HG02938 (cell line): ENCODE results near the gene RCCD1.
A peak's percentile ranks its signal among the peaks of the same experiment; 100 is the strongest.

ENCODE experiments used
- ATAC-seq: cut with Tn5 transposase; IDR thresholded peaks from one replicate; pipeline ENCODE4 v1.9.1; 2021; ENCODE audit warnings: mild to moderate bottlenecking, moderate library complexity; ENCODE audit not compliant: unreplicated experiment

The RCCD1 gene

DNA sequence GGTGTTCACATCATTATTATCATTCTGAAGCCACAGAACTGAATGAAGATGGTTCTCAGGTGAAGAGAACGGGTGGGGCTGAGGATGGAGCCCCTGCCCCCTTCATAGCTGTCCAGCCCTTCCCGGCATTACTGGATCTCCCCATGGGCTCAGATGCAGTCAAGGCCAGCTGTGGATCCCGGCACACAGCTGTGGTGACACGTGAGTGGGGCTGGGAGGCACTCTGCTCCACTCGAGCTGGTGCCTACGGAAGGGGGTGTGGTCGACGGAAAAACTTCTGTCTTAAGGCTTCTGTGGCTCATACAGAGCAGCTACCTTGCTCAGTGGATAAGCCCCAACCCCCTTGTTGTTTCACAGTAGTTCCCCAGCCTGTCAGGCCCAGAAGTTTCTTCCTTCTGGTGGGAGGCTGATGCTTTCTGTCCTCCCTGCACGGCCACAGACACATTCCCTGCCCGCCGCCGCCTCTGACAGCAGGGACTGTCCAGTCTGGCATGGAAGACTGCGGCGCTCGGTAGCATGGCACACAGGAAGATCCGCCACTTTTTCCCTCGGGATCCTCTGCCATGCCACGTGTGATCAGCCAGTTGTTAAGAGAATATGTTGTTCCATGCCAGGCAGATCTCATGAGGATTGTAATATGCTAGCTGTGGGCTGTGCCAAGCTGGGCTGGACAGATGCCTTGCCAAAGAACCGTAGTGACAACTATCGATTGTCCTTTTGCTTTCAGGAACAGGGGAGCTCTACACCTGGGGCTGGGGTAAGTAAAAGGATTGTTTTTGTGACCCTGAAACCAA is 5.8 kb downstream of the RCCD1 start:
- ATAC-seq, result no peak

GRCh38 chr15:90962021-90962420 is 7.3 kb downstream of the RCCD1 start:
- no peak for ATAC-seq

DNA sequence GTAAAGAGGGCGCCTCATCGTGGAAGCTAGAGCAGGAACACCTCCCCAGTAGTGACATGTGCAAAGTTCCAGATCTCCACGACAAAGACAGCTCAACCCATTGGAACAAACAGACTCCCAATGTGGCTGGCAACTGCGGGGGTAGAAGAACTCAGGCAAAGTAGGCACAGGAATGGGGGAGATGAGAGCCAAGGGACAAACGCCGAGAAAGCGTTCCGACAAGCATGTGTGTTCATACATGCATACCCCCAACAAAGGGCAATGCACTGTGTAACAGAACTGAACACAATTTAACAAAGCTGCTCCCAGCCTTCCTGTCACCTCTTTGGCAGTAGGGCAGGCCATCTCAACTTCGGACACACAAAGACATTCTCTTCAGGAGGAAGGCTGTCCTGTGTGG is 11.6 kb downstream of the RCCD1 start:
- ATAC-seq, result no peak

DNA sequence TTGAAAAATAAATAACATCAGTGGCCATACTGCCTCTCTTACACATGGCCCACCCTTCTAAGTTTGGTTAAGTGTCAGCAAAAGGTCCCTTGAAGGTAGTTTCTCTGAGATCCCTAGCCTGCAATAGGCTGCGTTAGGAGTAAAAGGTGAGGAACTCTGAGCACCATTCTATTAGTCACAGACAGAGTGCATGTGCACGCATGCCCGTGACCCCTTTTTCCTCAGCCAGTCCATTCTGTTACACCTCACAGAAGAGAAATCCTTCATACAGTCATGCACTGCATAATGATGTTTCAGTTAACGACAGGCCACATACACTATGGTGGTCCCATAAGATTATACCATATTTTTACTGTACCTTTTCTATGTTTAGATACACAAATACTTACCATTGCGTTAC is 12.5 kb downstream of the RCCD1 start:
- ATAC-seq, result no peak

DNA sequence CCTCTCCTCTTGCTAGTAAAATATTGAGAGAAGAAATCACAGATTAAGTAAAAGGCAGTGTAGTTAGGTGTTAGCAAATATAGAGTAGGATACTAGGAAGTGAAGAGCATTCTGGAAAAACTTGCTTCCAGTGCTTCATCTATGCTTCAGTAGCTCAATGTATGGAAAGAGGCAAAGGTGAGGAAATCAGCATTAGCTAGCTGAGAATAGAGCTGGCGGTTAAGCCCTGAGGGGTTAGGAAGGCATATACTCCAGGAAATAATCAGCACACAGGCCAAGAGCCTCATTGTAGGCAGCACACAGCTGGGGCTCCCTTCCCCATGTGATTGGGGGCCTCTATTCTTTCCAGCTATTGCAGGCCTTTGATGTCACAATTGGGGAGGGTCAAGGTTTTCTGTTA is 13.8 kb downstream of the RCCD1 start:
- ATAC-seq, result no peak

GRCh38 chr15:90970274-90970673 is 15.6 kb downstream of the RCCD1 start:
- ATAC-seq, result no peak

- ATAC-seq, result no peak
Measured at GRCh38 chr15:90972133-90972532, 17.4 kb downstream of the RCCD1 start.

- ATAC-seq, result no peak
Measured at GRCh38 chr15:90974216-90974615, 19.5 kb downstream of the RCCD1 start.

GRCh38 chr15:90979582-90979981 is 24.9 kb downstream of the RCCD1 start:
- no peak for ATAC-seq

DNA sequence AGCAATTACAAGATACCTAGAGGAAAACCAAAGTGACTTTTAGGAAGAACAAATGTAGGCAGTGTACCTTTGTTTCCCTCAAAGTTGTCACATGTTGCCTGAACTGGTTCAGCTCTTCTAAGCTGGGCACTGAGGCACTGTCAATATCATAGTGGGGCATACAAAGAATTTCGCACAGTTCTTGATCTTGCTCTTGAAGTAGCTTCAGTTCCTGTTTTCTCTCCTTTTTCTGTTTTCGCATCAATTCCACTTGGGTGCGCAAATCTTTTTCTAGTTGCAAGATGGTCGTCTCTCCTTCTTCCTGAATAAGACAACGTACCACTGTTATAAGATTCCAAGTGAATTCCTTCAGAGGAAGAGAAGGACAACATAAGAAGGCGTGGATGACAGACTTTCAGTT is 27.0 kb downstream of the RCCD1 start:
- peak; percentile 80 for ATAC-seq

DNA sequence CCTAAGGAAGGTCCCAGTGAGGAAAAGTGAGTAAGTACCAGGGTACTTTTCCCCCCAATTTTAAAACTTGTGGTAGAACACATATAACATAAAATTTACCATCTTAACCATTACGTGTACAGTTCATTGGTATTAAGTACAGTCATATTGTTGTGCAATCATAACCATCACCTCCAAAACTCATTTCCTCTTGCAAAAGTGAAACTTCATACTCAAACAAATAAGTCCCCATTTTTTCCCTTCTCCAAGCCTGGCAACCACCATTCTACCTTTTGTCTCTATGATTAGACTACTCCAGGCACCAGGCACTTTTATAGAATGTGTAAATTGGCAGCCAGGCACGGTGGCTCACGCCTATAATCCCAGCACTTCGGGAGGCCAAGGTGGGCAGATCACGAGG is 27.5 kb downstream of the RCCD1 start:
- peak; percentile 39 for ATAC-seq

- ATAC-seq, result no peak
Measured at GRCh38 chr15:90986790-90987507, 32.3 kb downstream of the RCCD1 start.

- no peak for ATAC-seq
Measured at GRCh38 chr15:90987561-90988141, 33.0 kb downstream of the RCCD1 start.

- ATAC-seq, result no peak
Measured at GRCh38 chr15:90988296-90988695, 33.6 kb downstream of the RCCD1 start.

- ATAC-seq, result no peak
Measured at GRCh38 chr15:90989040-90989768, 34.5 kb downstream of the RCCD1 start.

GRCh38 chr15:90990446-90990845 is 35.8 kb downstream of the RCCD1 start:
- ATAC-seq, result no peak

- ATAC-seq, result no peak
Measured at GRCh38 chr15:90991587-90992285, 37.1 kb downstream of the RCCD1 start.

GRCh38 chr15:90994059-90994416 is 39.4 kb downstream of the RCCD1 start:
- peak; percentile 9 for ATAC-seq

DNA sequence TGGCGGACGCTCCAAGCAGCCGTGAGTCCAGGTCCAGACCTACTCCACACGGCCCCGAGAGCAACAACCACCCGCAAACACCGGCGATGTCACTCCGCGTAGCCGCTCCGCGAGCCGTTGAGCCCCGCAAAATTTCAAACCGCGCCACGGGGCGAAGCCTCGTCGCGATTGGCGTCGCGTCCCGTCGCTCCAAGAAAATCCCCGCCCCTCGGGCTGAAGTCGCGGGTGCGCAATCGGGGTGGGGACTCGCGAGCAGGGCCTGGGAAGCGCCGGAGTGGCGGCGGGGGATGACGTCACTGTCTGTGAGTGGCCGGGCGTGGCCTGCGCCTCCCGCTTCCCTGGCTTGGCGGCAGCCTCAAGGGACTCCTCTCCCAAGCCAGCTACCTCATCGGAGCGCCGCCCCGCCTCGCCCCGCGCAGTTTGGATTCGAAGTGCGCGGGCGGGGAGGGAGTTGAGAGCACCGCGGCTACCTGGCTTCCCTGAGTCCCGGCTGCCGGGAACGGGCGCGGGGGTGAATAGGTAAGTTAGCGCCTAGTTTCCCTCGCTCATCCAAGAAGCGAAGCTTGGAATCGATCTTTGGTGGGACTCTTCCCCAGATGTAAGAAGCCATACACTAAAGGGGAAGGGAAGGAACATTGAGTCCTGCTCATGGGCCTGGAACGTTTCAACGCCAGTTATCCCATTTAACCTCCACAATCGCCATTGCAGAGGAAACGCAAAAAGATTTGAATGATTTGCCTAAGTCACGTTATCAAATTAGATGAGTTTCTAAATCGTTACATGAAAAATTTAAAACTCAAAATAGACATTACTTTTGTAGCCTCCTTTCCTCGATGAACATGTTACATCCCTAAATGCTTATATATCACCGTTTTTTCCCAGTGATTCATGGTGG is 40.0 kb downstream of the RCCD1 start, which contains the start of gene PRC1:
TSS of gene PRC1 (minus strand) at position 119 of the 895 bp plus-strand sequence. CDS start at position 1, 118 bp downstream.
- ATAC-seq, result peak; percentile 92

DNA sequence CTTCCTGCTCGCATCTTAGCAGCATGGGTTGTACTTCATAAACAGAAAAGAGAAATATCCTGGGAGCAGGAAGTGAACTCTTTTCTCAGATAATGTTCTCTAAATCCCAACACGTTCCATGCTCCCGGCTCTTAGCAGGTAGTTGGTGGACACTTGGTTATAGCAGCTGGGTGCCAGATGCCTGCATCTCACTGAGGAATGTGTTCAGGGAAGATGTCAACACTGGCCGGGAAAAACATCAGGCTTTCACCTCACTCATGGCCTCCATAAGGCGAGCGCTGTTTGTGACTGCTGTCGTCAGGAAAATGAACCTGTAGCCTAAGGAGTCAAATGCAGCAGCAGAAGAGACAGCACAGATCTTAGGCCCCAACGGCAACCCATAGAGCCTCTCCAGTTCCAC is 44.1 kb downstream of the RCCD1 start:
- no peak for ATAC-seq
